GM12801 (cell line): ENCODE data around the gene HMGB1.

Experiments used
- CTCF ChIP-seq: IDR thresholded peaks from one replicate; pipeline ENCODE4 v1.5.1; 2011; ENCODE audit warnings: control low read depth; ENCODE audit not compliant: insufficient read length; ENCODE audit errors: extremely low read depth

Gene HMGB1

GRCh38 chr13:30479883-30480219 lies 14.1 kb upstream of the HMGB1 start:
- no peak for TF ChIP-seq CTCF

GRCh38 chr13:30479154-30479882 lies 13.6 kb upstream of the HMGB1 start:
- TF ChIP-seq CTCF: no peak

GRCh38 chr13:30477346-30478195 lies 11.8 kb upstream of the HMGB1 start:
- no peak for TF ChIP-seq CTCF

GRCh38 chr13:30473675-30474074 lies 7.9 kb upstream of the HMGB1 start:
- no peak for TF ChIP-seq CTCF

- TF ChIP-seq CTCF: no peak
Measured at GRCh38 chr13:30466841-30467252, 1.1 kb upstream of the HMGB1 start.

GRCh38 chr13:30466358-30466714 lies 600 bp upstream of the HMGB1 start:
- TF ChIP-seq CTCF: no peak

GRCh38 chr13:30465343-30465592 lies 468 bp downstream of the HMGB1 start:
- TF ChIP-seq CTCF: no peak
